ENCODE data around the gene ARMH3. TPM values are rescaled to one million over a fixed set of nuclear protein-coding genes. Genes with fewer than 3 reads are reported as not detected.

ARMH3 gene
- total RNA-seq, 2 experiments from 2014 or later = 7.9 to 24.3 TPM

- Histone ChIP-seq H3K9me3 (ENCODE audit: low read length) (no peaks in the 10 kb centered on the region), H4K20me1 (ENCODE audit: insufficient read depth, low read length) (no peaks in the 10 kb centered on the region; the same call in 1 of the 2 replicates), H3K79me2 (ENCODE audit: insufficient read depth, low read depth, low read length) (peaks cover 7% of the 10 kb centered on the region; the same call in 1 of the 2 replicates), H2AFZ (ENCODE audit: low read length) (no peak overlapping the region), H3K4me1 (ENCODE audit: insufficient read depth, low read length, poor library complexity, severe bottlenecking) (peaks cover 17% of the 10 kb centered on the region), H3K36me3 (ENCODE audit: insufficient read depth, low read length) (peaks cover 20% of the 10 kb centered on the region; the same call in 1 of the 2 replicates), H3K9me2 (ENCODE audit: insufficient read depth, low read length) (no peaks in the 10 kb centered on the region), H3K4me2 (ENCODE audit: low read length) (peak overlapping the region; percentile 85; the same call in 1 of the 2 replicates), H3K4me3 (ENCODE audit: low read depth, low read length, poor library complexity, severe bottlenecking) (peak overlapping the region; percentile 100), H3K27ac (ENCODE audit: low read depth, low read length, poor library complexity, severe bottlenecking) (no peak overlapping the region)
- TF ChIP-seq EZH2phosphoT487 (IDR thresholded peaks at IDR 0.05; ENCODE audit: borderline replicate concordance, low read depth, low read length) (no peak), CTCF (conservative IDR thresholded peaks at IDR 0.05; ENCODE audit: low read length) (no peak)
- BruUV-seq (replicated peaks) = no TSS peak
- ChIA-PET CTCF (ENCODE audit: unreplicated experiment) (no interaction called here), POLR2A (interaction anchor here (0.5 to 1.6 kb wide), 3 partner anchors 10 to 16 kb away, joined by 3 to 4 read pairs (median 4); no protein-coding TSS in a partner anchor)
- intact Hi-C loops (cut with micrococcal nuclease; ENCODE audit: unreplicated experiment) = no loop called here
- DNase-seq (ENCODE audit: low spot score) = no peak
Observed at GRCh38 chr10:102067091-102067916, 11.3 kb upstream of the ARMH3 start.

GRCh38 chr10:102066399-102067088 lies 10.6 kb upstream of the ARMH3 start:
- TF ChIP-seq CTCF (conservative IDR thresholded peaks at IDR 0.05; ENCODE audit: low read length) (no peak), EZH2phosphoT487 (IDR thresholded peaks at IDR 0.05; ENCODE audit: borderline replicate concordance, low read depth, low read length) (no peak)
- H3K4me1 ChIP-seq (ENCODE audit: insufficient read depth, low read length, poor library complexity, severe bottlenecking) = peaks cover 17% of the 10 kb centered on the region
- H3K9me3 ChIP-seq (ENCODE audit: low read length) = no peaks in the 10 kb centered on the region
- POLR2A ChIA-PET = interaction anchor here (0.5 to 1.3 kb wide), 2 partner anchors 14 to 16 kb away, joined by 3 to 4 read pairs; no protein-coding TSS in a partner anchor
- BruUV-seq (replicated peaks) = no TSS peak
- intact Hi-C loops (cut with micrococcal nuclease; ENCODE audit: unreplicated experiment) = no loop called here
- no peak overlapping the region for H3K27ac ChIP-seq (ENCODE audit: low read depth, low read length, poor library complexity, severe bottlenecking)
- no peaks in the 10 kb centered on the region; the same call in 1 of the 2 replicates for H4K20me1 ChIP-seq (ENCODE audit: insufficient read depth, low read length)
- H3K9me2 ChIP-seq (ENCODE audit: insufficient read depth, low read length) = no peaks in the 10 kb centered on the region
- H3K36me3 ChIP-seq (ENCODE audit: insufficient read depth, low read length) = peaks cover 20% of the 10 kb centered on the region; the same call in 1 of the 2 replicates
- no peak overlapping the region for H2AFZ ChIP-seq (ENCODE audit: low read length)
- no peak for DNase-seq (ENCODE audit: low spot score)
- H3K4me2 ChIP-seq (ENCODE audit: low read length) = peak overlapping the region; percentile 85
- CTCF ChIA-PET (ENCODE audit: unreplicated experiment) = no interaction called here
- peaks cover 7% of the 10 kb centered on the region; the same call in 1 of the 2 replicates for H3K79me2 ChIP-seq (ENCODE audit: insufficient read depth, low read depth, low read length)
- H3K4me3 ChIP-seq (ENCODE audit: low read depth, low read length, poor library complexity, severe bottlenecking) = peak overlapping the region; percentile 100
